ENCODE data around the gene DSCAML1.

Gene DSCAML1

GRCh38 chr11:117657794-117658193 is 139.2 kb downstream of the DSCAML1 start:
- peak; percentile 35 to 71 for DNase-seq

GRCh38 chr11:117654281-117655255 is 142.4 kb downstream of the DSCAML1 start:
- DNase-seq = peak; percentile 18 to 55

GRCh38 chr11:117652521-117652920 is 144.5 kb downstream of the DSCAML1 start:
- DNase-seq = no peak

GRCh38 chr11:117649296-117650055 is 147.5 kb downstream of the DSCAML1 start:
- no peak for DNase-seq

- no peak for DNase-seq
Observed at GRCh38 chr11:117647872-117648271, 149.1 kb downstream of the DSCAML1 start.

GRCh38 chr11:117647207-117647606 is 149.8 kb downstream of the DSCAML1 start:
- DNase-seq = no peak

- DNase-seq = no peak
Observed at GRCh38 chr11:117646411-117646810, 150.6 kb downstream of the DSCAML1 start.

GRCh38 chr11:117644403-117645155 is 152.4 kb downstream of the DSCAML1 start:
- no peak for DNase-seq

GRCh38 chr11:117643606-117644300 is 153.3 kb downstream of the DSCAML1 start:
- DNase-seq = no peak

GRCh38 chr11:117642835-117643234 is 154.2 kb downstream of the DSCAML1 start:
- no peak for DNase-seq

- DNase-seq = no peak
Observed at GRCh38 chr11:117642396-117642795, 154.6 kb downstream of the DSCAML1 start.

- no peak for DNase-seq
Observed at GRCh38 chr11:117641008-117641915, 155.8 kb downstream of the DSCAML1 start.

- DNase-seq = no peak
Observed at GRCh38 chr11:117640041-117640440, 157.0 kb downstream of the DSCAML1 start.

GRCh38 chr11:117639601-117640000 is 157.4 kb downstream of the DSCAML1 start:
- DNase-seq = no peak

- no peak for DNase-seq
Observed at GRCh38 chr11:117638911-117639543, 158.0 kb downstream of the DSCAML1 start.

GRCh38 chr11:117634756-117635603 is 162.0 kb downstream of the DSCAML1 start:
- no peak for DNase-seq

GRCh38 chr11:117633976-117634755 is 162.8 kb downstream of the DSCAML1 start:
- DNase-seq = no peak

- DNase-seq = no peak
Observed at GRCh38 chr11:117633186-117633754, 163.7 kb downstream of the DSCAML1 start.

- DNase-seq = no peak
Observed at GRCh38 chr11:117632306-117632705, 164.7 kb downstream of the DSCAML1 start.
